ENCODE measurements around the gene LDAH.

Gene LDAH

DNA sequence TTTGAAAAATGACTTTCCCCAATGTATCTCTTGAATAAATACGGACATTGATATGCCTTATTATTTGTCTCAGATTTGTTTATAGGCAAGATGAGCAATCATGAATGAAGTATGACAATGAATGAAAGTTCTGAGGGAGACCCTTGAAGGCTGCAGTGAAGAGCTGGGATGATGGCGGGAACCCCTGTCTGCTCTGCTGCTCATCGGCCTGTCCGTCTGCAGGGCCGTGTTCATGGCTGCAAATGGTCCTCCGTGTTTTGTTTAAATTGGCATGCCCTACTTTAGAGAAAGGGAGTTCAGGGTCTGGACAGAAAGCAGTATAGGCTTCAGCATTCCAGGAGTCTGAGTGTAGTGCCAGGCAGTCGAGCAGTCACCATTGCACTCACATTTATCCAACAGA is 170.8 kb downstream of the LDAH start:
- DNase-seq (ENCODE audit: low read depth): no peak

DNA sequence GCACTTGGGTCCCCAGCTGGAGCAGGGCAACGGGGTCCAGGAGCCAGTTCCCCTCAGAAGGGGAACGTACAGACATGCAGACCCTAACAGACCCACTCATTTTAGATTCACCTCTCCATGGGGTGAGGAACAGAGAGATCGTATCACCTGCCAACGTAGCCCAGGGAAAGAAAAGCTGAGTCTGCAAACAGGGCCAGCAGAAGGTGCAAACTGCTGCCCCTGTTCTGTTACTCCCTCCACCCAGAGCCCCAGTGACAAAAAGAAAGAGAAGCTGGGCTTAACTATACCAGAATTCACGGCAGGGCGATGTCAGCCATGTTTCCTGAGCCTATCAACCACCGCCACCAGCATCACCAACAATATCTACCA is 171.2 kb downstream of the LDAH start:
- no peak for DNase-seq (ENCODE audit: low read depth)

DNA sequence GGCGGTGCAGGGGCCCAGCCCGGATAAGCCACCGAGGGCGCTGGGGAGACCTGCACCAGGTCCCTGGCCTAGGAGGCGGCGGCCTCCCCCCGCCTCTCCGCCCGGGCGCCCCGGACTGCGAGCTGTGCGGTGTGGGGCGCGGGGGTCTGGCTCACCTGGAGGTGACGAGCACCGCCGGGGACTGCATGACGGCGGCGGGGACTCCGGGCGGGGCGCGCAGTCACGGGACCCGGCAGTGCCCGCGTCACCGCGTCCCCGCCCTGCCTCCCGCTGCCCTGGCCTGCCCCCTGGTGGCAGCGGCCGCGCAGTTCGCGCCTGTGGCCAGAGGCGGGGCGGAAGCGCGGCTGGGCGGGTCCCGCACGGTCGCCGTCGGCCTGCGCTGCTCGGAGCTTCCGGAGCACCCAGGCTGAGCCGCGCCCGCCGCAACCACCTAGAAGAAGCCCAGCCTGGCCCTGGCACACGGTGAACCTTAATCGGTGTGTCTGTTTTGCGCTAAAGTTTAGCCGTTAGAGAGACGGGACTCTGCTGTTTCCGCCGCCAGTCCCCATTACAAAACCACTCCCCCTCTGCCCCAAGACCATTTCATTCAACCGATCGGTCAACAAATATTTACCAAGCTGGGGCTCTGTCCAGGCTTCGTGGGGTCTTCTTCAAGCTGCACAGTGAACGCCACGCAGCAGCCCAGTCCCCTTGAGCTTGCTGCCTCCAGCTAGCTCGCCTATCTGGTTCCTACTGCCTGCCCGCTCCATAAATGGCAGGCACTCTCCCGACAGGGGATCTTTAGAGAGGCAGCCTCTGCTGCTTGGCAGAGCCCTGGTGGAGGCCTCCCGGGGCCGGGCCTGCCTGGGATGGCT is 171.8 kb downstream of the LDAH start, which contains the start of gene HS1BP3:
Gene HS1BP3, minus strand, starts transcription at position 222 of the 854 bp plus-strand sequence. Its CDS starts 35 bp downstream, at position 187.
- DNase-seq (ENCODE audit: low read depth): peak; percentile 85

DNA sequence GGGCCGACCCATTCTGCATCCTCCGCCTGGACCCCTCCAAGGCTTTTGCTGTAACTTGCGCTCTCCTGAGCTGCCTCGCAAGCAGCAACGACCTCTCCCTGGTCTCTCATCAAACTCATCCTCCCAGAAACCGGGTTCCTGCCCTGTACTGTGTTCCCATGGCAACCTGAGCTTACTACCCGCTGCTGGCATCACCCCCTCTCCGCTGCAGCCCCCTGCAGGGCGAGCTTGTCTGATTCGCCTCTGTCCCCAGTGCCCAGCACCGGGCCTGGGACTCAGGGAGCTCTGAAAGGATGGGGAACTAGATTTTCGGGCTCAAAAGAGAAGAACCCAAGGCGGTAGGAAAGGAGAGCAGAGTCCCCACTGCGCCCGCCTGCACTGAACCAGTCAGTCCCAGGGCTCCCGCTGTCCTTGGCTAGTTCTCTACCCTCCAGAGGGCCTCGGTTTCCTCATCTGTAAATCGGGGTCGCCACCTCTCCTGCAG is 172.5 kb downstream of the LDAH start:
- DNase-seq (ENCODE audit: low read depth): no peak

DNA sequence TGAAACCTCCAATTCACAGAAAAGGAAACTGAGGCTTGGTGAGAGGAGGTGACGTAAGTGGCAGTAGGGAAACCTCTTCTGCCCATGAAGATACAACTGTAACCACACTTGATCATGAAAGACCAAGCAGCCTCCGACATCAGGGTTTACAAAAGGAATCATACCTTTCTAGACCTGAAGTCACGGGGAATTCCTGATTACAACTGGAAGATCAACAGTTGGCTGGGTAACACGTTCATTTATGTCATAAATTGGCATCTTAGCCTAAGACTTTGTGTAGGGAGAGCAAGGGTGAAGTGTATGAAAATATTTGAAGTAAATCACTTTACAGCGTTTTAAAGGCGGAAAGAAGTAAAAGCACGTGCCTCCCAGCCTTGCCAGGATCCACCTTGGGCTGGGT is 172.9 kb downstream of the LDAH start:
- no peak for DNase-seq (ENCODE audit: low read depth)

DNA sequence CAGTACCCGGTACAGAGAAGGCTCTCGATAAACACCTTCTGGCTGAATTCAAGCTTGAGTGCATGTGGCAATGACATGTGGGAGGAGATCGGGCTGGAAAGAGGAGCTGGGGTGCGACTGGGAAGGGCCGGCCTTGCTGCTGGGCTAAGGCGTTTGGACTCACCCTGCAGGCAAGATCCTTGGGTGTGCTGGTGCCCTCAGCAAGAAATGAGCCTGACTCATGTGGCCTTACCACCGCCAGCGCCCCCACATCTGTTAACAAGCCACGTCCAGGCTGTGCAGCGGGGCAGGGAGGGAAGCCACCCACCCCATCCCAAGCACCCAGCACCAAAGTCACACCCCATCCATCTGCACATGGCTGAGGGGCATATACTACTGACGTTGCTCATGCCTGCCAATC is 173.3 kb downstream of the LDAH start:
- no peak for DNase-seq (ENCODE audit: low read depth)

DNA sequence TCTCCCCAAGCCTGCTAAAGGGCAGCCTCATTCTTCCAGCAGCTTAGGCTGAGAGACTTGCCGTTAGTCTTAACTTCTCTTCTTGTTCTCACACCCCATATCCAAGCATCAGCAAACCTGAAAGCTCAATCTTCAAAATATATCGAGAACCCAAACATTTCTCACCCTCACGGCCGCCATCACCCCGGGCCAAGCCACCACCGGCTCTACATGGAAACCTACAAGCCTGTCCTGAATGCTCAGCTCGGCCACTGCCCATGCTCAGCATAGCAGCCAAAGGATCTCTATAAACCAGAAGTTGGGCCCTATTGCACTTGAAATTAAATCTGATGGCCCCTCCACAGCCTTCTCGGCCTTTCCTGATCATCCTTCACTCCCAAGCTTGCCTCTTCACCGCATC is 174.1 kb downstream of the LDAH start:
- no peak for DNase-seq (ENCODE audit: low read depth)

DNA sequence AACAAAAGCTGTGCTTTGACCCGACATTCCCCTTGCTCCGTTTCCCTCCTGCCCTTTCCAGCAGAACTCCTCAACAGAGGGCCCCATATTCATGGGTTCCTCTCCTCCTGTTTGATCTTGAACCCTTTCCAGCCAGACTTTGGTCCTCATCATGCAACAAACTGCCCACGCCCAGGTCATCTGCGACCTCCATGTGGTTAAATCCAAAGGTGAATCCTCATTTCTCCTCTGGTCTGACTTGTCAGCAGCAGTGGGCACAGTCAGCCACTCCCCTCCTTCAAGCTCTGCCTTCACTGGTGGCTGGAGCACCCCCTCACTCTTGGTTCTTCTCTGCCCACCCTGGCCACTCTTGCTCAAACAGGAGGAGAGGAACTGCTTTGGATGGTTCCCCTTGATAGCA is 174.7 kb downstream of the LDAH start:
- DNase-seq (ENCODE audit: low read depth): no peak

DNA sequence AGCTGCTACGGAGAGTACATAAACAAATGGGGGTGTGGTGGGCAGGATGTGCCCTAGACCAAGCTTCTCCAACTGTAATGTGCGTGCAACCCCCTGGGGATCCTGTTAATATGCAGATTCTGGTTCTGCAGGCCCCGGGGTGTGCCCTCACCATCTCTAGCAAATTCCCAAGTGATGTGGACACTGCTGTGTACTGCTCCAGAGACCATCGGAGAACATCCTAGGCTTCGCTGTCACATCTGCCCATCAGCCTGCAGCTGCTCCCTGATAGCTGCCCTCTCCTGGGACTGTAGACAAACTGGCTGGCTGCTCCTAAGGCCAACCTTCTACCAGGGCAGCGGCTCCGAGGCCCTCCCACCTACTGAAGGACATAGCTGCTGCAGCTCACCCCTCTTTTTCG is 175.2 kb downstream of the LDAH start:
- no peak for DNase-seq (ENCODE audit: low read depth)

DNA sequence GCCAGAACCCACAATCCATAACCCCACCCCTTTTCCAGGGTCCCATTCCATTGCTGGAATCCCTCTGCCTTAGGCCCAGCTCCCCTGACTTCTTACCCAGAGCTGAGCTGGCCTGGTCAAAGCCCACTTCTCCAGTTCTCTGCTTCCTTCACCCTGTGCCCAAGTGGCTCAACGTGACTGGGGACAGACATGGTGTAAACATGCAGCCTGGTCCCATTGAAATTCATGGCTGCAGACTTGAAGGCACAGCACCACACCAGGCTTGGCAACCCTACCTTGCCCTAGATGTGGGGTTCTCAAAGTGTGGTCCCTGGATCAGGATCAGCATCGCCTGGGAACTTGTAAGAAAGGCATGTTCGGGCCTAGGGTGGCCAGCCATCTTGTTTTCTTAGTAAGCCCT is 175.7 kb downstream of the LDAH start:
- DNase-seq (ENCODE audit: low read depth): no peak

DNA sequence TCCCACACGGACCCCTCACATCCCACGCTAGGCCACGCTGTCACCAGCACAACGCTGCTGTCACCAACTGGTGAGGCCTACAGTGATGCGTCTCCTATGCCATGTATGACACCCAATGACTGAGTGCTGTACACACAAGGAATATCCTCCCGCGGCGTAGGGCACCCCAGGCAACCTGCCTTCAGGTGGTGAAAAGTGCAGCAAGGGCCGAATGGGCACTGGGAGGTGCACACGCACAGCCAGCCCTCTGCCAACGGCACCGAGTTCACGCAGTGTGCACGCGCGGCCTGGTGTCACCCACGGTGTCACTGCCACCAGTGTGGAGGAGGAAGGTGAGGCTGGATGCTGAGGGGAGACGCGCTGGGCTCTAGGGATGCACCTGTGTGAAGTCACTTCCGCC is 176.5 kb downstream of the LDAH start:
- DNase-seq (ENCODE audit: low read depth): no peak

DNA sequence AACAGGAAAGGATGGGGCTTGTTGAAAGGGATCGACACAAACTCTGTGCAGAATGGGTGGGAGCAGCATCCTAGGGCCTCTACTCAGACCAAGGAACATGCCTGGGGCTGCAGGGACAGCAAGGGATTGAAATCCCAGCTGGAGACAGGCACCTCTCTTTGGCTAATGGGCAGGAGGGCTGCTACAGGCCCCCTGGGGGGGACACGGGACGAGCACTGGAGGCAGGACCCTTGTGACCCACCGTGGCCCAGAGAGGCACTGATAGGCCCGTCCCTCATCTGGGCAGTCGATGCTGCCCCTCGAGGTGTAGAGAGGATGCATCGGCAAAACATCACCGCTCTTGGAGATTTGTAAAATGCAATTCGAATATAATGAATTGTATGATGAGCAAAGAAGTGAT is 177.1 kb downstream of the LDAH start:
- DNase-seq (ENCODE audit: low read depth): no peak

DNA sequence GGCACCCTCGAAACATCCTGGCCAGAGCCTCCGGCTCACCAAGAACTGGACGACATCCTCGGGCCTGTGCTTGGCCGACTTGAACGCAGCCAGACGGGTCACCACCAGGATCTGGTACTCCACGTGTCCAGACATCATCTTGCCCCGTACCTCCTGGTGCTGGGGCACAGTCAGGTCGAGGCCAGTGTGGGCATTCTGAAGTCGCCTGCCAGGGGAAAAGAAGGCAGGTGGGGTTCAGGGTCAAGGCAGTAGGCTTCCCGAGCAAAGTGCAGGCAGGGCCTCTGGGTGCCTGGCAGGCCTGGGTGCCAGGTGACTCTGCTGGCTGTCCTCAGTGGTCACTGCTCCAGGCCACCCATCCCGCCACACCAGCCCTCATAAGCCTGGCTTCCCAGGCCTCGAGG is 177.6 kb downstream of the LDAH start:
- no peak for DNase-seq (ENCODE audit: low read depth)

DNA sequence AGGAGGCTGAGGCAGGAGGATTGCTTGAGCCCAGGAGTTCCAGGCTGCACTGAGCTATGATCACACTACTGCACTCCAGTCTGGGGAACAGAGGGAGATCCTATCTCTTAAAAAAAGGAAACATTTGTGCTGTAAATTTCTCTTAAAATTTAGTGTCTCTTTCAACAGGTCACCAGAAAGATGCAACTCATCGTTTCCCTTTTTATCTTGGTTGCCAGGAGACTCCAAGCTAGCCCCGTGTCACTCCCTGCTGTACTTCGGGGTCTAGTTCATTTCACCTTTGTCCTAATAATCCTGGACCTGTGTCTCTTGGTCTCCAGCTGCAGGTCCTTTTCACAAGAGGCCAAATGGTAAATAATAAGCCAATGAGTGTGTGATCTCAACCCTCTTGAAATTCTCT is 179.1 kb downstream of the LDAH start:
- DNase-seq (ENCODE audit: low read depth): no peak

DNA sequence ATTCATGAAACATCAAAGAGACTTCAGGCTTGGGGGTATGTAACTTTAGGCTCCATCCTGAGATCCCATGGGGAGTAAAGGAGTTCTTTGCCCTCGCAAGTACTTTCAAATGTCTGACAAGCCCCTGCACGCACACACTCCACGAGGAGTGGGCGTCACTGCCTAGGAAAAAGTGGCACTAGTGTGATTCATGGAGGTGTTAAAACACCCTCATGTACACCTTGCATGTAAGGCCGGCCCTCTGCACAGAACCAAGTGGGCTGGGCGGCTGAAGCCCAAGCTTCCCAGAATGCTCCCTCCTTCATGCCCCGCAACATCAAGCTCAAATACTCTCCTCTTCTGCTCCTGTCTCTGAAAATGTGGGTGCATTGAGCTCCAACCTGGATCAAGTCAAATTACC is 179.8 kb downstream of the LDAH start:
- no peak for DNase-seq (ENCODE audit: low read depth)

DNA sequence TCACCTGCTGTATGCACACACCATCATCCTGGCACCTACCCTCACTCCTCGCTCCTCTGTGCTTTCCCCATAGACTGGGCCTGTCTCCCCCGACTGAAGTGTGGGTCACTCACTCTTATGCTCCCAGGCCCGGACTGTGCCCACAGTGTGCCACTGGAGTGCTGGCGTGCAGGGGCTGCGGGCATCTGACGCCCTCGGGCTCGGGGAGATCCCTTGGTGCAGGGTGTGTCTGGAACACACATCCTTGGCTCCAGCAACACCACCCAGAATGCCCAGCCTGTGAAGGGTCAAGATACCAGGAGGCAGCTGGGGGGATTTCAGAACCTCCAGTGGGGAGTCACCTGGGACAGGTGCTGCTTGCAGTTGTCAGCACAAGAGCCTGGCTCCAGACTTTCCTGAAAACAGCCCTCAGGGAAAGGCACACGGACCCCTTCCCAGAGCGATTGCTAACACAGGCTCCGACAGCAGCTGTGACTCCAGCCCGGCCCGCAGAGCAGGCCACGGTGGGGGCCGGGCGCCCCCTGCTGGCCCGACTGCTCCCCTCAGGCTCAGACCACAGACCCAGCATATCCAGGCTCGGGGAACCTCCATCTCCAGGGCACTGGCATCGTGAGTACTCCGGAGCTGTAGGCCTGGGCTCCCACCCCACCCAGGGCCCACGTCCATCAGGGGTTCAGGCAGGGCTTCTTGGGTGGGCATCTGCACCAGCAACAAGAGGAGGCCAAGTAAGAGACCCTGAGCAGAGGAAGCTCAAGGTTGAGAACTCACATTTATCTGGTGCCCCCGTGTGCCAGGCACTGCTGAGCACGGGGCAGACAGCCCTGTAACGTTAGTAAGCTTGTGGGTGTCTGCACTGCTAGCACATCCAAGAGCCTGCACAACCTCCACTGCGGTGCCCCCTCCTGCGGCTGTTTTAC is 180.6 kb downstream of the LDAH start:
- DNase-seq (ENCODE audit: low read depth): peak; percentile 66

DNA sequence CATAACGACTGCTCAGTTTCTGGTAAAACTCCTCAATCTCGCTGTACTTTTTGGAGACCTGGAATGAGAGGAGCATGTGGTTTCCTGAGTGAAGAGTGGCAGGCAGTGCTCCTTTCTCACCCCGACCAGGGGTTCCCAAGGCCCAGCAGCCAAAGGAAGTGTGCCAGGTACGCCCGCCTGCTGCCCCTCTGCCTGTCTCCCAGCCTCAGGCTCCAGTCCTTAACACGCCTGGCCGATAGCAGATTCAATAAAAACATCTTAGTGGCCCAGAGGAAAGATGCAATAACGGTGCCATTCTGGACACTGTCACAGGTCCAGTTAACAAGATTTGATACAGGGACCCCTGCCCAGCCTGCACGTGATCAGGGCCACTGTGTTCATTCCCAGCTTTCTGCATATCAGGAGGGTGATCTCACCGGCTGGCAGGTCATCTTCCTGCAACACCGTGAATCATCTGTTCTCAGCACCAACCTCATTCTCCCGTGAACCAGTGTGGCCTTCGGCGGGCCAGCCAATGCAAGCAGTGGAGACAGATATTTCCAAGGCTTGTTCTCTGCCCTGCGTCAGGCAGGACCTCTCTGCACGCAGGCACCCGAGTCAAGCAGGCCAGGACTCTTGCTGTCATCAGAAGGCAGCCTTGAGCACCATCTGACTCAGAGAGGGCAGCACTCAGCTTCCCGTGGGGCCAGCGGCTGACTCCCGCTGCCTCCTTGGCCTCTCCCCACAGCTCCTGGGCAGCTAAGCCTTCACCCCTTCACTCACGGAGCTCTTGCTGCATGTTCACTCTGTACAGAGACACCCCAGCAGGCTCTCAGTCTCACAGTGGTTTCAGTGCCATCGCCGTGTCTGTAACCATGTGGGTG is 181.5 kb downstream of the LDAH start:
- DNase-seq (ENCODE audit: low read depth): no peak

DNA sequence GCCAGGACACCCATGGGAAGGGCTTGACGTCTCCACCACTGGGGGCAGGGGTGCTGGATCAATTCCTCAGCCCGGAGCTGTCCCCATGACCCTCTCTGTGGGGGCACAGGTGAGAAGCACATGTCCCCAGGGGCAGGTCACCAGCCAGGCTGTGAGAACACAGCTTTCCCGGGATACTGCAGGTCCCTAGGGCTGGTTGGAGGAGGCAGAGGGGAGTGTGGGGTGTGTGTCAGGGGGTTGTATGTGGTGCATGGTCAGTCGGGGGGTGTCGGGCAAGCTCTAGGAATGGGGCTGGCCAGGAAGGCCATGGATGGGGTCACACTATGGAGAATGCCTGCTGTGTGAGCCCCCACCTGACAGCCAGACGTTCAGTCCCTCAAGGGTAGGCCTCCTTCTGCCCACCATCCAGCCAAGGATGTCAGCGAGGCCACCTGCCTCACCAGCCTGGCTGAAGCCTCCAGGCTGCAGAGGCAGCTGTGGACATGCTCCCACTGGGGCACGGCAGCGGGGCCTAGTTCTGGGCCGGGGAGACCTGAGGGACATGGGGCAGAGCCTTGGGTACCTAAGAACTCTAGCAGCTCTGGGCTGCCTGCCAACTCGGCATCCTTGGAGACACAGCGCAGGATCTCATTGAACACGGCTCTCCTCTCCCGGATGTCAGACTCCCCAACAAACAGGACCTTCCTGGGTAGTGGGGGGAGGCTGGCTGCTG is 182.3 kb downstream of the LDAH start:
- DNase-seq (ENCODE audit: low read depth): no peak

DNA sequence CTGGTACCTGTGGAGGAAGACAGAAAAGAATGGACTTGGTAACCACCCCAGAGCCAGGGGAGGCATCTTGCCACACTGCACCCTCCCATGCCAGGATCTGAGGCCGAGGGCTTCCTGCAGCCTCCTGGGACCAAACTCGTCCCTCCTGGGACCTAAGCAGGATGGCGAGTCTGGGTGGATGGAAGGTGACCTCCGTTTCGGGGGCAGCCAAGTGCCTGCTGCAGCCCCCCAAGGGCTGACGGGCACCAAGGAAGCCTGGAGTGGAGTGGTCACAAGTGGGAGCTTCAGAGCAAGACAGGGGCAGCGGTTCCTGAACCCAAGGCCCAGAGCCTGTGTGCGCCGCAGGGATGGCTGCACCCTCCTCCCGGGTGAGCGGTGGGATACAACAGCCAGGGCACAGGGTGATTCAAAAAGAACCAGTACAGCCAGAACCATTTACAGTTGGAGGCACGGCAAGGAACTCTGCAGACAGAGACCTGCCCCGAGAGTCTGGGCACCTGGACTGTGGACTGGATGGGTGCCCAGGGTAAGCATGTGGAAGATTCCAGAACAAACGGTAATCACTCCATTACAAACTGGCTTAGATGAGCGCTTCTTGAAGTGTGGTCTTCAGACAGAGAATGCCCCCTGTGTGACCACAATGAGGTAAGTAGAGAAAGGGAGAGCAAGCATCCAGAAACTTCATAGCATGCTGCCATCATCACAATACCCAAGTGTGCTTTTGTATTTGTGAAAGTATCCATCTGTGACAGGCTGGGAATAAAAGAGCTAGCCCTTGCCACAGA is 184.1 kb downstream of the LDAH start:
- DNase-seq (ENCODE audit: low read depth): no peak

DNA sequence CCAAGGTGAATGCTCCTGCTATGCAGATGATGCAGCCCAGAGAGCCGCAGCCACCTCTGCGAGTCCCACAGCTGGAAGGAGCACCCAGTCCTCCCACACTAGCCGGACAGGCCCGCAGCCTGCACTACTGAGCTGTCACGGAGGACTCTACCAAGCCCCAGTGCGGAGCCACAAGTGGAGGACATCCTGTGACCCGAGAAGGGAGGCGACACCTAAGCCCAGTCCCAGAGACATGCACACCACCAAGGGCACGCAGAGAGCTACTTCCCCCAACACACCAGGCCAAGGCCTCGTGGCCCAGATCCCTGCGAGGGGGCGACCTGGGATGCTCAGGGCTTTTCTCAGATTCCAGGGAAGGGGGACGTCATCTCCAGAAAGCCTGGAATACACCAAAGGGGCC is 184.9 kb downstream of the LDAH start:
- no peak for DNase-seq (ENCODE audit: low read depth)

DNA sequence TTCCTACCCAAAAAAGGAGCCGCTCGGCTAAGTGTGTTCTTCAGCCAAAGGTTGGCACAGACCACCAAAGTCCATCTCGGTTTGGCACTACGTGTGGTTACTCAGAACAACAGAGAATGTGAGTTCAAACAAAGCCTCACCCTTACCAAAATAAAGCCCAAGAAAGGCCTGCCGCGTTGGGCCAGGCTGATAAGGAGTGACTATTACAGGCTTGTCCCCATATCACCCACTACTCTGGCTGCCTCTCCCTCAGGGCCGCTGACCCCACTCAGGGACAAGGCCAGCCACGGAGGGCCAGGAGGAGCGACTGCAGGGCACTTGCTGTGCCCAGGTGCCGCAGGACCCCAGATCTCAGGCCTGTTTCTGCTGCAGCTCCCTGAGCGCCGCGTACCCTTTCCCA is 185.8 kb downstream of the LDAH start:
- DNase-seq (ENCODE audit: low read depth): no peak

All from activated T-cell treated with anti-CD3 and anti-CD28 coated beads for 24 hours (primary cell).